Loucy (cell line): ENCODE data around the gene SLC26A1.

Experiments
- H2AFZ ChIP-seq: fragments of 200-600 bp; sonication (generic); 2 replicates; pipeline ENCODE4 v1.6.0; 2016; ENCODE audit warnings: antibody characterized with exemption, mild to moderate bottlenecking, low read length, moderate library complexity
- H3F3A ChIP-seq: fragments of 200-600 bp; 2 replicates; pipeline ENCODE4 v1.6.0; 2016; ENCODE audit warnings: antibody characterized with exemption, low read depth, mild to moderate bottlenecking
- H3K27me3 ChIP-seq: fragments of 200-600 bp; sonication (generic); 2 replicates; pipeline ENCODE4 v1.6.1; 2014; ENCODE audit warnings: low read length, mild to moderate bottlenecking; ENCODE audit not compliant: insufficient read depth, poor library complexity, severe bottlenecking
- H3K36me3 ChIP-seq: fragments of 200-600 bp; sonication (generic); 2 replicates; pipeline ENCODE4 v1.6.1; 2016; ENCODE audit warnings: low read length; ENCODE audit not compliant: insufficient read depth
- H3K4me1 ChIP-seq: fragments of 200-600 bp; sonication (generic); 2 replicates; pipeline ENCODE4 v1.5.1; 2014; ENCODE audit warnings: low read length, mild to moderate bottlenecking; ENCODE audit not compliant: insufficient read depth, poor library complexity, severe bottlenecking
- H3K4me2 ChIP-seq: fragments of 200-600 bp; sonication (generic); 2 replicates; pipeline ENCODE4 v1.6.0; 2014; ENCODE audit warnings: antibody characterized with exemption, low read length, low read depth, mild to moderate bottlenecking; ENCODE audit not compliant: poor library complexity, severe bottlenecking
- H3K4me3 ChIP-seq: fragments of 200-600 bp; sonication (generic); 2 replicates; pipeline ENCODE4 v1.5.1; 2014; ENCODE audit warnings: low read length, mild to moderate bottlenecking, mixed read lengths; ENCODE audit not compliant: poor library complexity, severe bottlenecking
- H3K79me2 ChIP-seq: fragments of 200-600 bp; sonication (generic); 2 replicates; pipeline ENCODE4 v1.6.1; 2014; ENCODE audit warnings: low read length; ENCODE audit not compliant: insufficient read depth
- H3K9ac ChIP-seq: fragments of 200-600 bp; sonication (generic); 2 replicates; pipeline ENCODE4 v1.6.0; 2014; ENCODE audit warnings: mild to moderate bottlenecking, low read depth, low read length, moderate library complexity; ENCODE audit not compliant: poor library complexity, severe bottlenecking
- H3K9me2 ChIP-seq: fragments of 200-600 bp; sonication (generic); replicated peaks from 2 replicates; pipeline ENCODE4 v1.6.1; 2016; ENCODE audit warnings: low read depth, low read length, mixed read lengths
- H3K9me3 ChIP-seq: fragments of 200-600 bp; sonication (generic); 2 replicates; pipeline ENCODE4 v1.6.1; 2014; ENCODE audit warnings: mild to moderate bottlenecking, antibody characterized with exemption, low read length, low read depth; ENCODE audit not compliant: insufficient read depth
- H4K20me1 ChIP-seq: fragments of 200-600 bp; sonication (generic); 2 replicates; pipeline ENCODE4 v1.6.0; 2014; ENCODE audit warnings: antibody characterized with exemption, low read length, mild to moderate bottlenecking; ENCODE audit not compliant: insufficient read depth, poor library complexity, severe bottlenecking
- CTCF ChIP-seq: fragments of 200-600 bp; sonication (generic); conservative IDR thresholded peaks from 2 replicates; pipeline ENCODE4 v1.5.1; 2014; ENCODE audit warnings: mild to moderate bottlenecking, antibody characterized with exemption, low read length
- EZH2phosphoT487 ChIP-seq: fragments of 200-600 bp; IDR thresholded peaks from 2 replicates; pipeline ENCODE4 v1.6.1; 2018; ENCODE audit warnings: antibody characterized with exemption, mild to moderate bottlenecking, moderate library complexity, borderline replicate concordance

SLC26A1 gene

GRCh38 chr4:1003271-1004070 is 10.3 kb upstream of the SLC26A1 start:
- no peaks in the 10 kb centered on the region for H3K9me2 ChIP-seq
- H3K4me2 ChIP-seq = no peak overlapping the region
- no peaks in the 10 kb centered on the region for H3K36me3 ChIP-seq
- no peaks in the 10 kb centered on the region for H3K79me2 ChIP-seq
- H2AFZ ChIP-seq = no peak overlapping the region
- no peaks in the 10 kb centered on the region for H4K20me1 ChIP-seq
- no peak overlapping the region for H3K4me3 ChIP-seq
- no peaks in the 10 kb centered on the region; the same call in 1 of the 2 replicates for H3K9me3 ChIP-seq
- H3F3A ChIP-seq = no peaks in the 10 kb centered on the region
- peaks cover 3% of the 10 kb centered on the region for H3K27me3 ChIP-seq
- no peak overlapping the region for H3K9ac ChIP-seq
- no peaks in the 10 kb centered on the region for H3K4me1 ChIP-seq
- TF ChIP-seq CTCF (no peak), EZH2phosphoT487 (no peak)

- Histone ChIP-seq H3K9me3 (no peaks in the 10 kb centered on the region; the same call in 1 of the 2 replicates), H3K4me2 (no peak overlapping the region), H3K27me3 (no peaks in the 10 kb centered on the region), H4K20me1 (no peaks in the 10 kb centered on the region), H3K9me2 (no peaks in the 10 kb centered on the region), H3K36me3 (no peaks in the 10 kb centered on the region), H3K9ac (no peak overlapping the region), H3K4me3 (no peak overlapping the region), H3K4me1 (no peaks in the 10 kb centered on the region), H3K79me2 (no peaks in the 10 kb centered on the region), H2AFZ (no peak overlapping the region), H3F3A (no peaks in the 10 kb centered on the region)
- TF ChIP-seq CTCF = no peak
- no peak for TF ChIP-seq EZH2phosphoT487
Measured at GRCh38 chr4:1002631-1003251, 9.5 kb upstream of the SLC26A1 start.

- Histone ChIP-seq H2AFZ (no peak overlapping the region), H3K79me2 (no peaks in the 10 kb centered on the region), H3K9me3 (no peaks in the 10 kb centered on the region; the same call in 1 of the 2 replicates), H3K4me2 (no peak overlapping the region), H3K27me3 (no peaks in the 10 kb centered on the region), H3K4me3 (no peak overlapping the region), H3K36me3 (no peaks in the 10 kb centered on the region), H3F3A (no peaks in the 10 kb centered on the region), H3K9me2 (no peaks in the 10 kb centered on the region), H3K4me1 (no peaks in the 10 kb centered on the region), H3K9ac (no peak overlapping the region), H4K20me1 (no peaks in the 10 kb centered on the region)
- TF ChIP-seq CTCF = no peak
- TF ChIP-seq EZH2phosphoT487 = no peak
Measured at GRCh38 chr4:1002131-1002630, 9.0 kb upstream of the SLC26A1 start.
